ENCODE measurements around the gene FGF6.

Gene FGF6

DNA sequence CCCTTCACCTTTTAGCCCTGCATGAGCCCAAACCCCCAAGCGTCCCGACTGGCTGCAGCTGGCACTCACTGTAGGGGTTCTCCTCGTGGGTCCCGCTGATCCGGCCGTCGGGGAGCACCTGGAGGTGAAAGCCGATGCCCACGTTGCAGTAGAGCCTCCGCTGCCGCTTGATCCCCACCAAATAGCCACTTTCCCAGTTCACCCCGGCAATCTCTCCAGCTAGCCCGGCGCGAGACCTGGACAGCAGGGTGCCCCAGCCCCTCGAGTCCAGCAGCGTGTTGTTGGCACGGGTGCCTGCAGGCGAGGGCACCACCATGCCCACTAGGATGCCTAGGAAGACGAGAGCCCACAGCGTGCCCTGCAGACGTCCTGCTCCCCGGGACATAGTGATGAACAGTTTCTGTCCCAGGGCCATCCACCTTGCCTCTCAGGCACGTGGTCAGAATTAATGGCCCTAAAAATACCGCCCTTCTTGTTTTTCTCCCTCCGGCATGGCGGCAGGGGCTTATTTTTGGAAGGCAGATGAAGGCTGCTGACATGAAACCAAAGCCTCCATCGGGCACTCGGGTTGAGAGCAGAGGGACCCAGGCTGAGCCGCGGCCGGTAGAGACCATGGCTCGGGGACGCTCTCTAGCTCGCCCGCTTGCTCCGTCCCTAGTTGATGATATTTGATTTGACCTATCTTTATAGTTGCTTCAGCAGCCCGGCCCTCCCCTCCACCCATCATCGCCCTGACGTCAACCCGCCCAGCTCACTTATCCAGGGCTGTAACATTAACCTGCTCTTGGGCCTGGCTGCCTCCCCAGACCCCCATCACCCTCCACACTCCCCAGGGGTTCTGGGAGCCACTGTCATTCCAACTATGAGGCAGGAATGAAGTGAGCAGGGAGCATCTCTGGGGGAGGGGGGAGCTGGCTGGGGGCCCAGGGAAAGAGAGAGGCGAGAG, at the start of gene FGF6:
Gene FGF6 (minus strand): TSS at position 660 of the 946 bp plus-strand sequence. CDS start 245 bp downstream, at position 415.
- no peak within 1 kb of the TSS for H3K4me3 ChIP-seq (ENCODE audit: low read depth, low read length)
- POLR2A ChIA-PET, result no interaction called here
- DNase-seq (ENCODE audit: low read depth, low spot score), result no peak
- CTCF ChIA-PET, result interaction anchor here (2.0 kb wide), 1 partner anchor 25 kb away, joined by 5 read pairs; no protein-coding TSS in a partner anchor
- TF ChIP-seq, protein P1, sequence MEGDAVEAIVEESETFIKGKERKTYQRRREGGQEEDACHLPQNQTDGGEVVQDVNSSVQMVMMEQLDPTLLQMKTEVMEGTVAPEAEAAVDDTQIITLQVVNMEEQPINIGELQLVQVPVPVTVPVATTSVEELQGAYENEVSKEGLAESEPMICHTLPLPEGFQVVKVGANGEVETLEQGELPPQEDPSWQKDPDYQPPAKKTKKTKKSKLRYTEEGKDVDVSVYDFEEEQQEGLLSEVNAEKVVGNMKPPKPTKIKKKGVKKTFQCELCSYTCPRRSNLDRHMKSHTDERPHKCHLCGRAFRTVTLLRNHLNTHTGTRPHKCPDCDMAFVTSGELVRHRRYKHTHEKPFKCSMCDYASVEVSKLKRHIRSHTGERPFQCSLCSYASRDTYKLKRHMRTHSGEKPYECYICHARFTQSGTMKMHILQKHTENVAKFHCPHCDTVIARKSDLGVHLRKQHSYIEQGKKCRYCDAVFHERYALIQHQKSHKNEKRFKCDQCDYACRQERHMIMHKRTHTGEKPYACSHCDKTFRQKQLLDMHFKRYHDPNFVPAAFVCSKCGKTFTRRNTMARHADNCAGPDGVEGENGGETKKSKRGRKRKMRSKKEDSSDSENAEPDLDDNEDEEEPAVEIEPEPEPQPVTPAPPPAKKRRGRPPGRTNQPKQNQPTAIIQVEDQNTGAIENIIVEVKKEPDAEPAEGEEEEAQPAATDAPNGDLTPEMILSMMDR (IDR thresholded peaks at IDR 0.05; ENCODE audit: insufficient read depth, low read length, missing control alignments), result no peak

- POLR2A ChIA-PET, result no interaction called here
- CTCF ChIA-PET, result no interaction called here
- DNase-seq (ENCODE audit: low read depth, low spot score), result no peak
- TF ChIP-seq, protein P1 (IDR thresholded peaks at IDR 0.05; ENCODE audit: insufficient read depth, low read length, missing control alignments), result no peak
- H3K4me3 ChIP-seq (ENCODE audit: low read depth, low read length), result no peak overlapping the region
Measured at GRCh38 chr12:4490973-4491372, 45.4 kb upstream of the FGF6 start.

- no peak overlapping the region for H3K4me3 ChIP-seq (ENCODE audit: low read depth, low read length)
- POLR2A ChIA-PET, result no interaction called here
- CTCF ChIA-PET, result no interaction called here
- TF ChIP-seq, protein P1 (IDR thresholded peaks at IDR 0.05; ENCODE audit: insufficient read depth, low read length, missing control alignments), result no peak
- DNase-seq (ENCODE audit: low read depth, low spot score), result no peak
Measured at GRCh38 chr12:4489556-4489955, 43.9 kb upstream of the FGF6 start.

DNA sequence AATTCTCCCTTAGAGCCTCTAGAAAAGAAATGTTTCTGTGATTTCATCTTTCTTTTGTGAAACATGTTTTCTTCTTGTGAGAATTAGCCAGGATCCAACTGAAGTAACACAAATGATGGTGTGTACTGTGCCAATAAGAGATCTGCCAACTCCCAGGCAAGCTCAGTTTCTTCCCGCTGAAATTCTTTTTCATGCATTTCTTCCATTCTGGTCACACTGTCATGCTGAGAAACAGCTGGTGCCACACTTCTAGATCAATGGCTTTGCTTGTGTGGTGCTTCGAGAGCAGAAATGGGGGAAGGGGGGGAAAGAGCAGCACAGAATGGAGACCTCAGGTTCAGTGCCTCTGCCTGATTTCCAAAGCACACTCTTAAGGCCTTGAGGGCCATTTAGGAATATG, 41.4 kb upstream of the FGF6 start:
- no peak overlapping the region for H3K4me3 ChIP-seq (ENCODE audit: low read depth, low read length)
- TF ChIP-seq, protein P1 (IDR thresholded peaks at IDR 0.05; ENCODE audit: insufficient read depth, low read length, missing control alignments), result no peak
- POLR2A ChIA-PET, result no interaction called here
- CTCF ChIA-PET, result interaction anchor here (1.3 kb wide), 1 partner anchor 66 kb away, joined by 4 read pairs; no protein-coding TSS in a partner anchor
- DNase-seq (ENCODE audit: low read depth, low spot score), result no peak

DNA sequence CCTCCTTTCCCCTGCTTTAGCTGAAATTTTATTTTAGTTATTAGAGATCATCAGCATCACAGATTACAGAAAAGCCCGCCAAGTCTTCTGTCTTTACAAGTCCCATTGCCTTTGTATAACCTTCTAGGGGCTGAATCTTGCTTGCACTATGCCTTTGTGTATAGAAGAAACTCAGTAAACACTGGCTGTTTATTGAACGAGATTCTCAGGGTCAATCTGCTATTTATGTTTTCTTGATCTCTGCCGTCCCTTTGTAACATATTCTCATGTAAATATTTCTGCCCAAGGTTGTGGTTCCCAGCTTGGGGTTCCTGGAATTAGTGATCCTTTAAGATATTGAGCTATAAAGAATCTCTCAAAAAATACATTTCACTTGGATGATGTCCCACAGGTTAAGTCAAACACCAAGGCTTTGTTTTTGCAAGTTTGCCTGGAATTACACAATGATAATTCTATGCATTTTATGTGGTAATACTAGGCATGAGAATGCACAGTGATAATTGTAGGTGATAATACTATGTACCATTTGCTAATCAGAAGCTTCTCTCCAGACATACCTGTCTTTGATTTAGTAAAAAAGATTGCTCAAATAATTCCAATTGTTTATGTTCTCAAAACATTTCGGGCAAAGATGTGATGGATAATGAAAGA, 40.6 kb upstream of the FGF6 start:
- H3K4me3 ChIP-seq (ENCODE audit: low read depth, low read length), result no peak overlapping the region
- POLR2A ChIA-PET, result no interaction called here
- no peak for DNase-seq (ENCODE audit: low read depth, low spot score)
- CTCF ChIA-PET, result interaction anchor here (1.3 kb wide), 1 partner anchor 65 kb away, joined by 4 read pairs; no protein-coding TSS in a partner anchor
- TF ChIP-seq, protein P1 (IDR thresholded peaks at IDR 0.05; ENCODE audit: insufficient read depth, low read length, missing control alignments), result no peak

Measured in AG04449 (cell line).